Activated CD8-positive, alpha-beta T cell treated with anti-CD3 and anti-CD28 coated beads for 36 hours (primary cell): ENCODE data around the gene MAIP1. TPM values are rescaled to one million over a fixed set of nuclear protein-coding genes. Genes with fewer than 3 reads are reported as not detected.
"Not testable (repeated sequence)": the region's sequence is repeated elsewhere in the genome, so short reads cannot be mapped to it uniquely, and the experiment has no call there.

Experiments used
- ATAC-seq: fragments of 200-7000 bp; cut with Tn5 transposase; one replicate; pipeline ENCODE4 v1.10.0; 2021; ENCODE audit warnings: mild to moderate bottlenecking, moderate library complexity
- CTCF ChIA-PET: fragments of 350-600 bp; sonication (Branson Sonifier 250); formaldehyde crosslinking; loops from one replicate; lab custom pipeline; 2021; ENCODE audit warnings: antibody characterized with exemption; lab: Charles Lee
- POLR2A ChIA-PET: fragments of 350-600 bp; sonication (Branson Sonifier 250); formaldehyde crosslinking; loops from one replicate; lab custom pipeline; 2021; ENCODE audit warnings: antibody characterized with exemption; lab: Charles Lee
- DNase-seq: peaks from one replicate; pipeline ENCODE4 v3.0.0-alpha.2; 2020
- H3K27ac Mint-ChIP-seq: one replicate; pipeline ENCODE4 v1.8.0; 2021; ENCODE audit warnings: mild to moderate bottlenecking, mixed read lengths
- H3K27me3 Mint-ChIP-seq: one replicate; pipeline ENCODE4 v1.8.0; 2021; ENCODE audit warnings: mixed read lengths
- H3K36me3 Mint-ChIP-seq: one replicate; pipeline ENCODE4 v1.8.0; 2021; ENCODE audit warnings: low read depth, mixed read lengths
- H3K4me1 Mint-ChIP-seq: one replicate; pipeline ENCODE4 v1.8.0; 2021; ENCODE audit warnings: low read depth, mixed read lengths
- H3K4me3 Mint-ChIP-seq: one replicate; pipeline ENCODE4 v1.8.0; 2021; ENCODE audit warnings: mild to moderate bottlenecking, moderate library complexity, mixed read lengths
- H3K9me3 Mint-ChIP-seq: one replicate; pipeline ENCODE4 v1.8.0; 2021; ENCODE audit warnings: mixed read lengths
- CTCF ChIP-seq: fragments of 200-600 bp; IDR thresholded peaks from one replicate; pipeline ENCODE4 v1.8.0; 2022; ENCODE audit warnings: antibody characterized with exemption, mild to moderate bottlenecking
- intact Hi-C: fragments of 100-400 bp; cut with micrococcal nuclease; formaldehyde crosslinking; loops from one replicate; pipeline ENCODE4 v1.10.0; 2022
- total RNA-seq, 2 experiments: library from RNA; stranded (reverse); gene quantifications; one replicate each; pipeline ENCODE4 v1.2.3, GENCODE V29; 2021

Gene MAIP1
- total RNA-seq, 2 experiments from 2014 or later, result 31.9 to 32.3 TPM

- DNase-seq, result peak; percentile 94
- Mint-ChIP-seq H3K4me3 (peak within 1 kb of the TSS; percentile 94), H3K4me1 (peaks cover 21% of the 10 kb centered on the region), H3K9me3 (peaks cover 2% of the 10 kb centered on the region), H3K36me3 (peaks cover 17% of the 10 kb centered on the region), H3K27ac (peak within 1 kb of the TSS; percentile 91), H3K27me3 (peaks cover 6% of the 10 kb centered on the region)
- ChIA-PET POLR2A (interaction anchor here (0.6 to 1.5 kb wide), 2 partner anchors 61 to 1439 kb away, joined by 3 to 5 read pairs; no protein-coding TSS in a partner anchor), CTCF (interaction anchor here (1.2 to 1.9 kb wide), 6 partner anchors 12 to 171 kb away, joined by 3 to 6 read pairs (median 4); no protein-coding TSS in a partner anchor)
- no peak for TF ChIP-seq CTCF
- ATAC-seq, result peak; percentile 91
- intact Hi-C loops, result loop anchor here (5.0 kb wide), 1 partner anchor 46 kb away; the partner anchor contains the start of genes MAIP1 and TYW5
These were observed 44.1 kb upstream of the MAIP1 start, which contains the start of gene C2orf69 for GRCh38 chr2:199911052-199911876. TSS of gene C2orf69 (plus strand) at chr2:199911293. CDS start at chr2:199911439, 146 bp downstream.

GRCh38 chr2:199911877-199912161 lies 43.6 kb upstream of the MAIP1 start:
- intact Hi-C loops, result loop anchor here (5.0 kb wide), 1 partner anchor 45 kb away; the partner anchor contains the start of genes MAIP1 and TYW5
- CTCF ChIA-PET, result interaction anchor here (1.3 to 1.9 kb wide), 3 partner anchors 15 to 172 kb away, joined by 3 to 6 read pairs (median 5); no protein-coding TSS in a partner anchor
- no peak for ATAC-seq
- Mint-ChIP-seq H3K9me3 (peaks cover 7% of the 10 kb centered on the region), H3K36me3 (peaks cover 23% of the 10 kb centered on the region), H3K4me3 (peak overlapping the region; percentile 94), H3K27me3 (peaks cover 3% of the 10 kb centered on the region), H3K4me1 (peaks cover 22% of the 10 kb centered on the region), H3K27ac (peak overlapping the region; percentile 91)
- no peak for TF ChIP-seq CTCF
- DNase-seq, result no peak
- POLR2A ChIA-PET, result interaction anchor here (0.6 to 1.5 kb wide), 2 partner anchors 62 to 113 kb away, joined by 3 to 5 read pairs; no protein-coding TSS in a partner anchor

GRCh38 chr2:199912553-199913114 lies 42.7 kb upstream of the MAIP1 start:
- intact Hi-C loops, result loop anchor here (5.0 kb wide), 1 partner anchor 45 kb away; the partner anchor contains the start of genes MAIP1 and TYW5
- H3K4me3 Mint-ChIP-seq, result peak overlapping the region; percentile 94

GRCh38 chr2:199914372-199914958 lies 40.9 kb upstream of the MAIP1 start:
- no peak for TF ChIP-seq CTCF
- intact Hi-C loops, result loop anchor here (5.0 kb wide), 1 partner anchor 43 kb away; the partner anchor contains the start of genes MAIP1 and TYW5
- no peaks in the 10 kb centered on the region for H3K27me3 Mint-ChIP-seq
- CTCF ChIA-PET, result no interaction called here
- DNase-seq (no peak), ATAC-seq (no peak)
- POLR2A ChIA-PET, result interaction anchor here (0.6 kb wide), 1 partner anchor 12 kb away, joined by 3 read pairs; no protein-coding TSS in a partner anchor
- no peak overlapping the region for H3K4me3 Mint-ChIP-seq
- H3K36me3 Mint-ChIP-seq, result peaks cover 46% of the 10 kb centered on the region
- H3K9me3 Mint-ChIP-seq, result peaks cover 10% of the 10 kb centered on the region
- peaks cover 28% of the 10 kb centered on the region for H3K4me1 Mint-ChIP-seq
- no peak overlapping the region for H3K27ac Mint-ChIP-seq

More at GRCh38 chr2:199912553-199913114, 42.7 kb upstream of the MAIP1 start:
- Mint-ChIP-seq H3K36me3 (peaks cover 31% of the 10 kb centered on the region), H3K9me3 (peaks cover 10% of the 10 kb centered on the region), H3K4me1 (peaks cover 25% of the 10 kb centered on the region)
- H3K27ac Mint-ChIP-seq, POLR2A ChIA-PET, H3K27me3 Mint-ChIP-seq, ATAC-seq: not testable (repeated sequence)
- peak; percentile 31 for DNase-seq
- CTCF ChIA-PET, result interaction anchor here (1.3 kb wide), 2 partner anchors 14 to 172 kb away, joined by 3 to 5 read pairs; no protein-coding TSS in a partner anchor

GRCh38 chr2:199916980-199917379 lies 38.4 kb upstream of the MAIP1 start:
- ChIA-PET CTCF (no interaction called here), POLR2A (no interaction called here)
- H3K4me3 Mint-ChIP-seq, result no peak overlapping the region
- H3K9me3 Mint-ChIP-seq, result peaks cover 10% of the 10 kb centered on the region
- no peaks in the 10 kb centered on the region for H3K27me3 Mint-ChIP-seq
- TF ChIP-seq CTCF, result no peak
- intact Hi-C loops, result no loop called here
- peaks cover 55% of the 10 kb centered on the region for H3K36me3 Mint-ChIP-seq
- ATAC-seq (no peak), DNase-seq (no peak)
- peaks cover 27% of the 10 kb centered on the region for H3K4me1 Mint-ChIP-seq
- H3K27ac Mint-ChIP-seq, result no peak overlapping the region
